HEK293 (cell line): ENCODE measurements around the gene PITHD1.

ENCODE experiments used
- CTCF ChIA-PET: fragments of 350-600 bp; formaldehyde crosslinking; extraction: SDS; loops from one replicate; lab custom pipeline; 2021; ENCODE audit warnings: antibody characterized with exemption; lab: Yijun Ruan, JAX
- POLR2A ChIA-PET: fragments of 300-600 bp; formaldehyde crosslinking; extraction: SDS; loops from one replicate; lab custom pipeline; 2020; ENCODE audit warnings: antibody characterized with exemption, inconsistent platforms; lab: Yijun Ruan, JAX
- H3K27ac ChIP-seq: fragments of 200-500 bp; sonication (Bioruptor generic); 2 replicates; pipeline ENCODE4 v1.5.1; 2014; ENCODE audit warnings: low read depth, low read length, control low read depth, inconsistent platforms; ENCODE audit errors: extremely low read depth
- H3K36me3 ChIP-seq, 2 experiments: fragments of 200-500 bp in 1 of 2; sonication (Bioruptor generic) in 1 of 2; 1 replicate in 1 of 2; 2 replicates in 1 of 2; pipeline ENCODE4 v1.5.1; 2014 to 2017; ENCODE audit warnings: inconsistent platforms in 2 of 2, low read length in 2 of 2; ENCODE audit not compliant: control insufficient read depth in 2 of 2, insufficient read depth in 1 of 2
- H3K4me1 ChIP-seq: fragments of 200-500 bp; sonication (Bioruptor generic); 2 replicates; pipeline ENCODE4 v1.5.1; 2014; ENCODE audit warnings: mild to moderate bottlenecking, low read length, inconsistent platforms; ENCODE audit not compliant: control insufficient read depth, insufficient read depth
- H3K4me3 ChIP-seq: 2 replicates; pipeline ENCODE4 v1.5.1; 2011; ENCODE audit warnings: low read depth, mild to moderate bottlenecking, control low read depth, low read length, moderate library complexity
- H3K9me3 ChIP-seq: fragments of 200-500 bp; sonication (Bioruptor generic); 2 replicates; pipeline ENCODE4 v1.5.1; 2014; ENCODE audit warnings: low read depth, low read length, inconsistent platforms; ENCODE audit not compliant: control insufficient read depth, insufficient read depth
- MEIS1 ChIP-seq: sonication (generic); formaldehyde crosslinking; IDR thresholded peaks from 2 replicates; pipeline ENCODE4 v1.8.1; 2022; ENCODE audit warnings: missing genetic modification reagents, mild to moderate bottlenecking, borderline replicate concordance
- OVOL3 ChIP-seq: fragments of 450-650 bp; formaldehyde crosslinking; IDR thresholded peaks from 2 replicates; pipeline ENCODE4 v1.5.1; 2016; ENCODE audit warnings: missing biosample characterization, missing genetic modification characterization
- PBX3 ChIP-seq: sonication (generic); formaldehyde crosslinking; IDR thresholded peaks from 2 replicates; pipeline ENCODE4 v1.8.1; 2022; ENCODE audit warnings: mild to moderate bottlenecking, moderate library complexity, missing genetic modification reagents
- PRDM6 ChIP-seq: fragments of 450-650 bp; formaldehyde crosslinking; IDR thresholded peaks from 2 replicates; pipeline ENCODE4 v1.5.1; 2017; ENCODE audit warnings: missing biosample characterization, missing genetic modification characterization
- ZFP41 ChIP-seq: fragments of 450-650 bp; formaldehyde crosslinking; IDR thresholded peaks from 2 replicates; pipeline ENCODE4 v1.5.1; 2016; ENCODE audit warnings: missing biosample characterization, missing genetic modification characterization, borderline replicate concordance
- ZNF112 ChIP-seq: fragments of 450-650 bp; formaldehyde crosslinking; IDR thresholded peaks from 2 replicates; pipeline ENCODE4 v1.5.0; 2017; ENCODE audit warnings: missing biosample characterization, missing genetic modification characterization
- ZNF148 ChIP-seq: fragments of 450-650 bp; formaldehyde crosslinking; IDR thresholded peaks from 2 replicates; pipeline ENCODE4 v1.5.0; 2017; ENCODE audit warnings: missing biosample characterization, missing genetic modification characterization, borderline replicate concordance
- ZNF2 ChIP-seq: fragments of 450-650 bp; formaldehyde crosslinking; IDR thresholded peaks from 2 replicates; pipeline ENCODE4 v1.5.1; 2016; ENCODE audit warnings: missing biosample characterization, missing genetic modification characterization
- ZNF214 ChIP-seq: fragments of 450-650 bp; formaldehyde crosslinking; IDR thresholded peaks from 2 replicates; pipeline ENCODE4 v1.5.1; 2017; ENCODE audit warnings: missing biosample characterization, mild to moderate bottlenecking, missing genetic modification characterization, borderline replicate concordance
- ZNF280C ChIP-seq: fragments of 450-650 bp; formaldehyde crosslinking; IDR thresholded peaks from 2 replicates; pipeline ENCODE4 v1.5.1; 2016; ENCODE audit warnings: missing biosample characterization, missing genetic modification characterization
- ZNF302 ChIP-seq: fragments of 450-650 bp; formaldehyde crosslinking; IDR thresholded peaks from 2 replicates; pipeline ENCODE4 v1.5.1; 2016; ENCODE audit warnings: missing biosample characterization, missing genetic modification characterization, low read depth
- ZNF362 ChIP-seq: fragments of 450-650 bp; formaldehyde crosslinking; IDR thresholded peaks from 2 replicates; pipeline ENCODE4 v1.5.1; 2016; ENCODE audit warnings: missing biosample characterization, missing genetic modification characterization
- ZNF449 ChIP-seq: fragments of 450-650 bp; formaldehyde crosslinking; IDR thresholded peaks from 2 replicates; pipeline ENCODE4 v1.5.1; 2017; ENCODE audit warnings: missing biosample characterization, mild to moderate bottlenecking, missing genetic modification characterization, moderate library complexity
- ZNF501 ChIP-seq: fragments of 450-650 bp; formaldehyde crosslinking; IDR thresholded peaks from 2 replicates; pipeline ENCODE4 v1.5.1; 2016; ENCODE audit warnings: missing biosample characterization, missing genetic modification characterization
- ZNF514 ChIP-seq: fragments of 450-650 bp; formaldehyde crosslinking; IDR thresholded peaks from 2 replicates; pipeline ENCODE4 v1.5.1; 2016; ENCODE audit warnings: missing biosample characterization, missing genetic modification characterization
- ZNF571 ChIP-seq: fragments of 450-650 bp; formaldehyde crosslinking; IDR thresholded peaks from 2 replicates; pipeline ENCODE4 v1.5.0; 2017; ENCODE audit warnings: missing biosample characterization, missing genetic modification characterization
- ZNF654 ChIP-seq: fragments of 450-650 bp; formaldehyde crosslinking; IDR thresholded peaks from 2 replicates; pipeline ENCODE4 v1.5.1; 2016; ENCODE audit warnings: low read depth, missing biosample characterization, missing genetic modification characterization
- ZNF660 ChIP-seq: fragments of 450-650 bp; IDR thresholded peaks from 2 replicates; pipeline ENCODE4 v1.5.1; 2018; ENCODE audit warnings: missing biosample characterization, mild to moderate bottlenecking, missing genetic modification characterization
- ZNF785 ChIP-seq: fragments of 450-650 bp; formaldehyde crosslinking; IDR thresholded peaks from 2 replicates; pipeline ENCODE4 v1.5.1; 2016; ENCODE audit warnings: missing biosample characterization, missing genetic modification characterization
- ZNF830 ChIP-seq: fragments of 450-650 bp; IDR thresholded peaks from 2 replicates; pipeline ENCODE4 v1.5.0; 2018; ENCODE audit warnings: missing biosample characterization, missing genetic modification characterization, low read depth, mild to moderate bottlenecking, moderate library complexity
- ZNF837 ChIP-seq: fragments of 450-650 bp; formaldehyde crosslinking; IDR thresholded peaks from 2 replicates; pipeline ENCODE4 v1.5.1; 2016; ENCODE audit warnings: missing biosample characterization, missing genetic modification characterization

Gene PITHD1

GRCh38 chr1:23768733-23769132 lies 9.5 kb upstream of the PITHD1 start:
- POLR2A ChIA-PET, result interaction anchor here (1.1 kb wide), 1 partner anchor 10 kb away, joined by 5 read pairs; the partner anchor contains the start of gene PITHD1
- Histone ChIP-seq H3K4me3 (no peak overlapping the region), H3K36me3 (peaks cover 25 to 55% of the 10 kb centered on the region in 2 experiments; a peak in 2 of 3 replicates), H3K4me1 (no peaks in the 10 kb centered on the region), H3K9me3 (no peaks in the 10 kb centered on the region), H3K27ac (no peak overlapping the region)
- no peak for TF ChIP-seq PBX3 (CRISPR knock-in tag)
- TF ChIP-seq ZNF214, result no peak
- TF ChIP-seq MEIS1, result no peak
- TF ChIP-seq ZNF501 (tag by site-specific recombination), result no peak
- no peak for TF ChIP-seq ZNF837
- no peak for TF ChIP-seq ZNF514 (tag by site-specific recombination)
- no peak for TF ChIP-seq OVOL3 (tag by site-specific recombination)
- no peak for TF ChIP-seq ZNF112 (tag by site-specific recombination)
- no peak for TF ChIP-seq ZNF148 (tag by site-specific recombination)
- TF ChIP-seq ZNF449 (tag by site-specific recombination), result no peak
- no peak for TF ChIP-seq ZNF571 (tag by site-specific recombination)
- TF ChIP-seq ZNF362 (tag by site-specific recombination), result no peak
- no peak for TF ChIP-seq ZFP41
- CTCF ChIA-PET, result interaction anchor here (0.9 kb wide), 1 partner anchor 86 kb away, joined by 4 read pairs; no protein-coding TSS in a partner anchor

GRCh38 chr1:23772049-23772853 lies 6.0 kb upstream of the PITHD1 start:
- ChIA-PET CTCF (interaction anchor here (0.6 to 2.5 kb wide), 38 partner anchors 8 to 656 kb away, joined by 3 to 29 read pairs (median 4); partner anchors contain the start of genes CNR2 and FUCA1), POLR2A (interaction anchor here (0.6 to 1.3 kb wide), 10 partner anchors 9 to 421 kb away, joined by 3 to 6 read pairs (median 4); partner anchors contain the start of genes GALE, LYPLA2 and RPL11)
- H3K4me3 ChIP-seq, result no peak overlapping the region
- H3K36me3 ChIP-seq, result peaks cover 15 to 35% of the 10 kb centered on the region in 2 experiments; a peak in 2 of 3 replicates
- no peaks in the 10 kb centered on the region for H3K9me3 ChIP-seq
- H3K27ac ChIP-seq, result no peak overlapping the region
- no peaks in the 10 kb centered on the region for H3K4me1 ChIP-seq
- peak; percentile 75 for TF ChIP-seq ZNF654 (tag by site-specific recombination)
- no peak for TF ChIP-seq ZNF302 (tag by site-specific recombination)
- TF ChIP-seq ZNF280C, result no peak
- TF ChIP-seq ZNF2 (tag by site-specific recombination), result peak; percentile 71
- TF ChIP-seq PRDM6 (tag by site-specific recombination), result no peak
- no peak for TF ChIP-seq ZNF785 (tag by site-specific recombination)
- TF ChIP-seq ZNF830 (tag by site-specific recombination), result no peak
- peak; percentile 58; the same call in 1 of the 2 replicates for TF ChIP-seq ZNF362 (tag by site-specific recombination)
- TF ChIP-seq ZNF660 (tag by site-specific recombination), result peak; percentile 89
